NT2/D1 (cell line): Measurements from ENCODE around the gene SHD.

Experiments
- SUZ12 ChIP-seq: IDR thresholded peaks from 2 replicates; pipeline ENCODE4 v1.6.1; 2011; ENCODE audit not compliant: insufficient read length, insufficient read depth; ENCODE audit errors: extremely low read depth
- ZNF274 ChIP-seq: IDR thresholded peaks from 2 replicates; pipeline ENCODE4 v1.6.1; 2011; ENCODE audit warnings: mild to moderate bottlenecking, low read depth, low read length

DNA sequence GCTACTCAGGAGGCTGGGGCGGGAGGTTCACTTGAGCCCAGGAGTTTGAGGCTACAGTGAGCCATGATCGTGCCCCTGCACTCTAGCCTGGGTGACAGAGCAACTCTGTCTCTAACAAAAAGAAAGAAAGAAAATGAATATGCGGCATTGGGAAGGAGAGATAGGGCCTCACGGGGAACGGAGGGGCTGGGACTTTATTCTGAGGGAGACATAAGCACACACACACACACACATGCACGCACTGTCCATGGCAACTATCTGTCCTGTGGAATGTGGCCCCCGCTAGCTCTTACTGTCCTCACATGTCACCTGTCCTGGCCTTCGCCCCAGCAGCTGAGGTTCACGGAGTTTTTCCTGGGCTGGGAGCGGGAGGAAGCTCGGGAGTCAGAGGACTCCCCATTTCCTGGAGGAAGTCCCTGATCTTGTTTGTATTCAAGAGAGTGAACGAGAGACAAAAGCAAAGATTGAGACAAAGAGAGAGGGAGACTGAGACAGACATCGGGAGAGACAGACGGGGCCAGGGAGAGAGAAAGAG, 58.9 kb downstream of the SHD start:
- TF ChIP-seq SUZ12: no peak
- no peak for TF ChIP-seq ZNF274
